Suprapubic skin (tissue), 3 donors: ENCODE data around the gene RAET1G.

Experiments used
- POLR2A ChIP-seq, 2 donors: fragments of 450-650 bp; IDR thresholded peaks; one replicate each; pipeline ENCODE4 v1.6.1; 2017; ENCODE audit warnings: antibody characterized with exemption in 2 of 2, mild to moderate bottlenecking in 2 of 2, moderate library complexity in 2 of 2
- TF ChIP-seq, protein P1 (sequence below), 2 donors: fragments of 200-600 bp in 1 of 2; fragments of 450-650 bp in 1 of 2; sonication (generic) in 1 of 2; IDR thresholded peaks; one replicate each; pipeline ENCODE4 v1.5.1; 2016 to 2019; ENCODE audit warnings: antibody characterized with exemption in 2 of 2, mild to moderate bottlenecking in 1 of 2, moderate library complexity in 1 of 2

- TF ChIP-seq, protein P1, sequence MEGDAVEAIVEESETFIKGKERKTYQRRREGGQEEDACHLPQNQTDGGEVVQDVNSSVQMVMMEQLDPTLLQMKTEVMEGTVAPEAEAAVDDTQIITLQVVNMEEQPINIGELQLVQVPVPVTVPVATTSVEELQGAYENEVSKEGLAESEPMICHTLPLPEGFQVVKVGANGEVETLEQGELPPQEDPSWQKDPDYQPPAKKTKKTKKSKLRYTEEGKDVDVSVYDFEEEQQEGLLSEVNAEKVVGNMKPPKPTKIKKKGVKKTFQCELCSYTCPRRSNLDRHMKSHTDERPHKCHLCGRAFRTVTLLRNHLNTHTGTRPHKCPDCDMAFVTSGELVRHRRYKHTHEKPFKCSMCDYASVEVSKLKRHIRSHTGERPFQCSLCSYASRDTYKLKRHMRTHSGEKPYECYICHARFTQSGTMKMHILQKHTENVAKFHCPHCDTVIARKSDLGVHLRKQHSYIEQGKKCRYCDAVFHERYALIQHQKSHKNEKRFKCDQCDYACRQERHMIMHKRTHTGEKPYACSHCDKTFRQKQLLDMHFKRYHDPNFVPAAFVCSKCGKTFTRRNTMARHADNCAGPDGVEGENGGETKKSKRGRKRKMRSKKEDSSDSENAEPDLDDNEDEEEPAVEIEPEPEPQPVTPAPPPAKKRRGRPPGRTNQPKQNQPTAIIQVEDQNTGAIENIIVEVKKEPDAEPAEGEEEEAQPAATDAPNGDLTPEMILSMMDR (IDR thresholded peaks at IDR 0.05), result no peak
- TF ChIP-seq POLR2A (IDR thresholded peaks at IDR 0.05), result no peak
These were observed 22.1 kb downstream of the RAET1G start for GRCh38 chr6:149900620-149901443.
